H7 (cell line): ENCODE measurements around the gene PODXL2. TPM values are rescaled to one million over a fixed set of nuclear protein-coding genes. Genes with fewer than 3 reads are reported as not detected.

Experiments used
- DNase-seq: peaks from one replicate; pipeline ENCODE4 v3.0.0; 2012
- H3K27me3 ChIP-seq: 2 replicates; pipeline ENCODE4 v1.6.0; 2011; ENCODE audit warnings: mild to moderate bottlenecking, low read length; ENCODE audit not compliant: control insufficient read depth, insufficient read depth
- H3K36me3 ChIP-seq: replicated peaks from 2 replicates; pipeline ENCODE4 v1.5.1; 2011; ENCODE audit warnings: low read length; ENCODE audit not compliant: control insufficient read depth, insufficient read depth
- H3K4me3 ChIP-seq: 2 replicates; pipeline ENCODE4 v1.5.1; 2011; ENCODE audit warnings: low read depth, mild to moderate bottlenecking, control low read depth, low read length, moderate library complexity; ENCODE audit not compliant: insufficient read depth
- total RNA-seq: library from RNA; depleted of rRNA; stranded (reverse); fragments of >200 nt; shearing (Covaris generic); gene quantifications from 2 replicates; pipeline ENCODE4 v1.2.3, GENCODE V29; 2014

The PODXL2 gene
- total RNA-seq, 1 experiment from 2014 or later, result 38.7 TPM

- no peak overlapping the region for H3K4me3 ChIP-seq
- peaks cover 26% of the 10 kb centered on the region for H3K27me3 ChIP-seq
- no peak for DNase-seq
- H3K36me3 ChIP-seq, result no peaks in the 10 kb centered on the region
Observed at GRCh38 chr3:127630811-127631714, 2.1 kb downstream of the PODXL2 start.

DNA sequence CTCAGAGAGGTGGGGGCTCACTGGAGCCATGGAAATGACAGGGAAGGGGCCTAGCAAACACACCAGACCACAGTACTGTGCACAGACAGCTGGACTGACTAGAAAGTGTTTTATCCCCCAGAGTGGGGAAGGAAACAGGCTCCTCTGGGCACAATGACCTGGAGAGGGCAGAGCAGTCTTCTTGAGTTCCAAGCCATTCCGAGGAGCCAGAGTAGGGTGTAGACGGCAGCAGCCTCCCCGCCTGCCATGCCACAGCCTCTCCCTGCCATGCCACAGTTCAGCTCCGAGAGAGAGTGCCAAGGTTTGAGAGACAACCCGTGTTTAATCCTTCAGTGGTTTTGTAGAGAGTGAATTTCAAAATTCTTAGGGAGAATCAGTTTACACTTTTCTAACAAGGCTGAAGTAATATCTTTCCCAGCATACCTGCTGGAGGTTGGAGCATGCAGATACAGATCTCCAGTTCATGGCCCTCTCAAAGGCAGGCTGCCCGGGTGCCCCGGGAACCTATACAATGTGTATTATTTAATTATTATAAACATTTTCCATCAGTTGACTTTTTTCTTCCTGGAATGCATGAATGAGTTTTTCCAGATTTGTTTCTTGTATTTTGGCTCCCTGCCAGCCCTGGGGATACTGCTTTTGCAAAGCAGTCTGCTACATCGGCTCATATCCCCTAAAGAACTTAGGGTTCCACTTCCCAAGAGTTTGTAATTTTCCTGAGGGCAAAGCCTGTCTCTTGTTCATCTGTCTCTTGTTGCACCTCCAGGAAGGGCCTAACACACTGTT, 3.2 kb downstream of the PODXL2 start:
- Histone ChIP-seq H3K4me3 (no peak overlapping the region), H3K27me3 (peaks cover 23% of the 10 kb centered on the region), H3K36me3 (no peaks in the 10 kb centered on the region)
- DNase-seq, result no peak

- no peak for DNase-seq
- Histone ChIP-seq H3K27me3 (peaks cover 6% of the 10 kb centered on the region), H3K36me3 (no peaks in the 10 kb centered on the region), H3K4me3 (no peak overlapping the region)
Observed at GRCh38 chr3:127634653-127635052, 5.7 kb downstream of the PODXL2 start.

GRCh38 chr3:127637546-127637945, 8.6 kb downstream of the PODXL2 start:
- no peaks in the 10 kb centered on the region; the same call in 1 of the 2 replicates for H3K36me3 ChIP-seq
- no peak overlapping the region for H3K4me3 ChIP-seq
- no peak for DNase-seq
- no peaks in the 10 kb centered on the region for H3K27me3 ChIP-seq

DNA sequence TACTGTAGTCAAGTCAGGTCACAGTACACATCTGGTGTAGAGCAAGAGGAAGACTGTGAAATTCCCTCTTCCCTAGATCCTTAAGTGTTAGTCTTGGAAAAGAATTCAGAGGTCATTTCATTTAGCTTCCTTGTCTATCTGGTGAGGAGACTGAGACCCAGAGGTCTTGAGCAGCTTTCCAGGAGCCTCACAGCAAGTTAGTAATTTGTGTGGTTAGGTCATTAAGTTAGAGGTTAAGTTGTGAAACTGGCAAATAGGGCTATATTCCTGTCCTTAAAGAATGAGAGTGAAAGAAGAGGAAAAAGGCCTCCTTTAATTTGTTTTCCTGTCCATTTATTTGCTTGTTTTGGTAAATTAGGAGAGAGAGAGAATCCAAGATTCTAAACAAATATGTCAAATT, 9.0 kb downstream of the PODXL2 start:
- H3K4me3 ChIP-seq, result no peak overlapping the region
- no peaks in the 10 kb centered on the region for H3K27me3 ChIP-seq
- no peak for DNase-seq
- H3K36me3 ChIP-seq, result no peaks in the 10 kb centered on the region; the same call in 1 of the 2 replicates

- no peaks in the 10 kb centered on the region; the same call in 1 of the 2 replicates for H3K36me3 ChIP-seq
- no peak for DNase-seq
- H3K4me3 ChIP-seq, result no peak overlapping the region
Observed at GRCh38 chr3:127639173-127640041, 10.4 kb downstream of the PODXL2 start.

DNA sequence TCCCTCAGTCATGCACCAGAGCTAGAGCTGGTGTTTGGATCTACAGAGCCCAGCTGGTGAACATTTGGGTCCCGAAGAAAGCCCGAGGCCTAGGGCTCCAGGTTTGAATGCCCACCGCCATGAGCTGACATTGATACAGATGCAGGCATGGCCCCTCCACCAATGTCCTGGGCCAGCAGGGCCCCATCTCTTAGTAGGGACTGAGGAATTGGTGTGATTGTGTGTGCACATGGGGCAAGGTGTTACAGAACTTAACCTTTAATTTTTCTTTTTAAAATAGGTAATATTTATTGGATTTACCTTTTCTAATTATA, 11.0 kb downstream of the PODXL2 start:
- no peak for DNase-seq
- Histone ChIP-seq H3K36me3 (no peaks in the 10 kb centered on the region; the same call in 1 of the 2 replicates), H3K27me3 (no peaks in the 10 kb centered on the region), H3K4me3 (no peak overlapping the region)

More at GRCh38 chr3:127639173-127640041, 10.4 kb downstream of the PODXL2 start:
- no peaks in the 10 kb centered on the region for H3K27me3 ChIP-seq

DNA sequence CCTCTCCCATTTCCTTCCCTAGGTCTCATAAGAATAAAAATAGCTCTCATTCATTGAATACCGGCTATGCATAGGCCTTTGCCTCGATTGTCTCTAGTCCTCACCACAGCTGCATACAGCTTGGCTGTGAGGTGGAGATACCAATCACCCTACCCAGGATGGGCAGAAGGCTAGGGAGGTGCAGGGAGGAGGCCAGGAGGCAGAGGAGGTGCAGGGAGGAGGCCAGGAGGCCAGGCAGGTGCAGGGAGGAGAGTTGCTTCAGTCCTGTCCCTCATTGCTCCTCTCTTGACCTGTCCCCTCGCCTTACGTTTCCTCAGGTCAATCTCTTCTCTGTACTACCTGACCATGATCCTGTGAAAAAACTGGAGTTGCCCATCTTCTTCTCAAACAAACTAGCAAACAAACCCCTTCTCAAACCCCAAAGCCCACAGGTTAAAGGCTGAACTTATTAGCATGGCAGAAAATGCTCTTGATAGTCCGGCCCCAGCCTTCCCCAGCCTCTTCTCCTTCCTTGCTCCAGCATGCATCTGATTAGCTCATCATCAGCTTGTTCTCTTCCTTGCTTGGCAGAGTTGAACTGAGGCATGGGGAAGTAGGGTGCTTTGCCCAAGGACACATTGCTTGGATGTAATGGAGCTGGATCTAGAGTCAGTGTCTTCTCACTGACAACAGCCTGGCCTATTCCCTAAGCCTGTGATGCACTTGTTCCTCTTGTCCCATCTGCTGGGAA, 15.8 kb downstream of the PODXL2 start:
- Histone ChIP-seq H3K36me3 (no peaks in the 10 kb centered on the region; the same call in 1 of the 2 replicates), H3K27me3 (no peaks in the 10 kb centered on the region), H3K4me3 (no peak overlapping the region)
- DNase-seq, result no peak

DNA sequence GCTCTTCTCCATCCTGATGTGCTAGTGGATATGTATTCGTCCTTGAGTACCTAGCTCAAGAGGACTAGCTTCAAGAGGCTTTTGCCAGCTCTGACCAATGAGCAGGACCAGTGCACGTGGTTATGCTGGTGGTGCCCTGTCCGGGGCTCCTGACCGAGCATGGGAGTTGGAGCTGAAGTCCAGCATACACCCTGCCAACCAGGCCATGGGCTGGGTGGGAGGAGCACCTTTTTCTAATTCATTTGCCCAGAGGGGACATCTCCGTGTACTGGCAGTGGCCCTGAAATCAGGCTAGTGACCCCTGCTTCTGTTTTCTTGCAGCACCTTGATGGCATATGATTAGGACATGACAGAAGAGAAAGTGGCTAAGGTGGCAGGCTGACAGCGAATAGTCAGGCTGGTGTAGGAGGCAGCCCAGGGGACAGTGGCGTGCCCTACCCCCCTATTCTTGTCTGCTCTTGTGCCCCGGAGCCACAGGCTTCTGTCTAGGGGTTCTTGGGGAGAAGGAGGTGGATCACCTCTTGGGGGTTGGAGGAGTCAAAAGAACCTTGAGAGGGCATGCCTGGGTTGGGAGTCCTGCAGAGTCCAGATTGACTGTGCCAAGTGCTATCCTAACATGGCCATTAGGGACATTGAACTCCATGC, 16.5 kb downstream of the PODXL2 start:
- H3K4me3 ChIP-seq, result no peak overlapping the region
- DNase-seq, result no peak
- no peaks in the 10 kb centered on the region for H3K27me3 ChIP-seq
- no peaks in the 10 kb centered on the region for H3K36me3 ChIP-seq

DNA sequence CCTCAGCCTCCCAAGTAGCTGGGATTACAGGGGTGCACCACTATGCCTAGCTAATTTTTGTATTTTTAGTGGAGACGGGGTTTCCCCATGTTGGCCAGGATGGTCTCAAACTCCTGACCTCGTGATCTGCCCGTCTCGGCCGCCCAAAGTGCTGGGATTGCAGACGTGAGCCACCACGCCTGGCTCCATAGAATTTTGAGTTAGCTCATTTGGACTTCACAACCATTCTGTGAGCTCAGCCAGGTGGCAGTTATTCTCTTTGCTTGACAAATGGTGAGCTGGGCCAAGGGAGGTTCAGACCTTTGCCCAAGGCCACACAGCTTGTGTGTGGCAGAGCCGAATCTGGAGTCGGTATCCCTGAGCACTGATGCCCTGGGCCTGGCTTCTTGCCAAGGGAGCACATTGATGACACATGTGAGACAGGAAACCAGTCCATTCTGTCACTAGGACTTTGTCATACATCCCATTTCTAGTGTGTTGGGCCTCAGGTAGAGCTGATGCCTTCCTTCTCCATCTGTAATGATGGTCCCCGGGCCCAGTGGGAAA, 17.6 kb downstream of the PODXL2 start:
- Histone ChIP-seq H3K36me3 (no peaks in the 10 kb centered on the region; the same call in 1 of the 2 replicates), H3K4me3 (no peak overlapping the region), H3K27me3 (no peaks in the 10 kb centered on the region)
- DNase-seq, result no peak

GRCh38 chr3:127647166-127647844, 18.3 kb downstream of the PODXL2 start:
- no peak for DNase-seq
- Histone ChIP-seq H3K36me3 (no peaks in the 10 kb centered on the region; the same call in 1 of the 2 replicates), H3K27me3 (no peaks in the 10 kb centered on the region), H3K4me3 (no peak overlapping the region)

DNA sequence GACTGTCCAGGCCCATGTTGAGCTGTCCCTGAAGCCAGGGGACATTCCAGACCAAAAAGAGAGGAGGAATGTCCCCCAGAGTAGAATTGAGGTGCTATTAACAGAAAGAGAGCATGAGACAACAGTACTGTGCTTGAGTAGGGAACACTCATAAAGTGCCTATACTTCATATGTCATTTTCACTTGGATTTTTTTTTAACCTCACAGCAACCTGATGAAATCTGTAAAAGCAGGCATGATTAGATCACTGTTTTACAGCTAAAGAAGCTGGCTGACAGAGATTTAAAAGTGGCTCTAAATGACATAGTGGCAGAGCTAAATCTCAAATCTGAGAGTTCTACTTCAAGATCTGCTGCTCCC, 18.8 kb downstream of the PODXL2 start:
- Histone ChIP-seq H3K27me3 (no peaks in the 10 kb centered on the region), H3K36me3 (no peaks in the 10 kb centered on the region; the same call in 1 of the 2 replicates), H3K4me3 (no peak overlapping the region)
- DNase-seq, result no peak

DNA sequence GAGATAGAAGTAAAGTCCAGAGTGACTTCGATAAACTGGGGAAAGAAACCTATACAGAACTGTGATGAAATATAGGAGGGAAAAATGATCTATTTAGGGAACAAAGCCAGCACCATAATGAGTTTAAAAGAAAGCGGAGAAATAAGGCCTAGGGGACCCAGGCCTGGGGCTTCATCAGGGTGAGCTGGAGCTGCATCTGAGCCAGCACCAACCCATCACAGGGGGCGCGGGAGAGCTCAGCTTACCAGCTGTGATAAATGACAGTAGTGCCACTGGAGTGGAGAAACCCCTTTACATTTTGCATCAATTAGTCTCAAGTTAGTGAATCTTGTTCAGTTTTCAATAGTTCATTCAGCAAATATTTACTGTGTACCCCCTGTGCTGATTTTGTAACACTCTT, 21.3 kb downstream of the PODXL2 start:
- Histone ChIP-seq H3K36me3 (no peaks in the 10 kb centered on the region; the same call in 1 of the 2 replicates), H3K4me3 (no peak overlapping the region), H3K27me3 (no peaks in the 10 kb centered on the region)
- no peak for DNase-seq
